Progenitor cell of endocrine pancreas (in vitro differentiated cells): Measurements from ENCODE around the gene GARIN5A. TPM values are rescaled to one million over a fixed set of nuclear protein-coding genes. Genes with fewer than 3 reads are reported as not detected.

Experiments used
- DNase-seq: peaks from one replicate; pipeline ENCODE4 v3.0.0; 2021; ENCODE audit warnings: low spot score; ENCODE audit not compliant: unreplicated experiment
- H3K27ac Mint-ChIP-seq: 2 replicates; pipeline ENCODE4 v1.8.0; 2021; ENCODE audit warnings: mild to moderate bottlenecking, moderate library complexity, mixed read lengths
- H3K27me3 Mint-ChIP-seq: 2 replicates; pipeline ENCODE4 v1.8.0; 2021; ENCODE audit warnings: mixed read lengths
- H3K36me3 Mint-ChIP-seq: 2 replicates; pipeline ENCODE4 v1.8.0; 2022; ENCODE audit warnings: mixed read lengths; ENCODE audit not compliant: insufficient read depth
- H3K4me1 Mint-ChIP-seq: 2 replicates; pipeline ENCODE4 v1.8.0; 2021; ENCODE audit warnings: low read depth, mixed read lengths
- H3K4me3 Mint-ChIP-seq: 2 replicates; pipeline ENCODE4 v1.8.0; 2021; ENCODE audit warnings: low read depth, mild to moderate bottlenecking, moderate library complexity, mixed read lengths
- H3K9me3 Mint-ChIP-seq: 2 replicates; pipeline ENCODE4 v1.8.0; 2021; ENCODE audit warnings: low read depth, mixed read lengths
- CTCF ChIP-seq: fragments of 200-600 bp; sonication (generic); IDR thresholded peaks from one replicate; pipeline ENCODE4 v1.5.0; 2021; ENCODE audit warnings: antibody characterized with exemption, mild to moderate bottlenecking; ENCODE audit not compliant: unreplicated experiment
- total RNA-seq: library from RNA; stranded (reverse); gene quantifications from 2 replicates; pipeline ENCODE4 v1.2.1, GENCODE V29; 2021

The GARIN5A gene
- total RNA-seq, 1 donor from 2014 or later = 11.6 TPM

- peak overlapping the region; percentile 35 for H3K4me3 Mint-ChIP-seq
- no peaks in the 10 kb centered on the region for H3K36me3 Mint-ChIP-seq
- H3K4me1 Mint-ChIP-seq = peaks cover 9% of the 10 kb centered on the region
- no peak overlapping the region for H3K27ac Mint-ChIP-seq
- DNase-seq = no peak
- H3K9me3 Mint-ChIP-seq = no peaks in the 10 kb centered on the region
- TF ChIP-seq CTCF = no peak
- H3K27me3 Mint-ChIP-seq = peaks cover 26% of the 10 kb centered on the region
These were observed 57.5 kb downstream of the GARIN5A start for GRCh38 chr19:50419022-50419579.

- Mint-ChIP-seq H3K27ac (no peak within 1 kb of the TSS), H3K4me1 (peaks cover 9% of the 10 kb centered on the region), H3K27me3 (peaks cover 26% of the 10 kb centered on the region), H3K4me3 (peak within 1 kb of the TSS; percentile 35), H3K9me3 (no peaks in the 10 kb centered on the region), H3K36me3 (no peaks in the 10 kb centered on the region)
- TF ChIP-seq CTCF = no peak
- no peak for DNase-seq
These were observed 58.2 kb downstream of the GARIN5A start, which contains the start of gene SPIB for GRCh38 chr19:50418176-50419021. TSS of gene SPIB (plus strand) at chr19:50418938. CDS start at chr19:50418963, 25 bp downstream.

- peaks cover 26% of the 10 kb centered on the region for H3K27me3 Mint-ChIP-seq
- peaks cover 9% of the 10 kb centered on the region for H3K4me1 Mint-ChIP-seq
- no peaks in the 10 kb centered on the region for H3K9me3 Mint-ChIP-seq
- no peak for DNase-seq
- no peaks in the 10 kb centered on the region for H3K36me3 Mint-ChIP-seq
- no peak overlapping the region for H3K27ac Mint-ChIP-seq
- H3K4me3 Mint-ChIP-seq = no peak overlapping the region
- no peak for TF ChIP-seq CTCF
These were observed 59.3 kb downstream of the GARIN5A start for GRCh38 chr19:50417111-50418081.

Other genes starting within 250 kb of the GARIN5A start
- gene KCNC3, start 147.5 kb downstream of the GARIN5A start, total RNA-seq = 19.8 and 23.6 TPM in 2 replicates
- 2.3 and 2.7 TPM in 2 replicates for gene NAPSA, start 111.2 kb downstream of the GARIN5A start, total RNA-seq
- 28.3 and 29.1 TPM in 2 replicates for gene NR1H2, start 100.4 kb downstream of the GARIN5A start, total RNA-seq
- gene POLD1, start 92.5 kb downstream of the GARIN5A start, total RNA-seq = 91.4 and 99.5 TPM in 2 replicates
- gene SPIB, start 57.9 kb downstream of the GARIN5A start, total RNA-seq = 1.7 and 2.5 TPM in 2 replicates
- 1.6 and 2.1 TPM in 2 replicates for gene MYBPC2, start 44.0 kb downstream of the GARIN5A start, total RNA-seq
- gene EMC10, start 341 bp downstream of the GARIN5A start, total RNA-seq = 177 and 181 TPM in 2 replicates
- gene JOSD2, start 34.3 kb upstream of the GARIN5A start, total RNA-seq = 12.1 and 13.1 TPM in 2 replicates
- not detected in 2 replicates for gene ASPDH, start 37.1 kb upstream of the GARIN5A start, total RNA-seq
- 1.0 and 1.2 TPM in 2 replicates for gene LRRC4B, start 91.6 kb upstream of the GARIN5A start, total RNA-seq
- gene SYT3, start 163.0 kb upstream of the GARIN5A start, total RNA-seq = 0.91 and 1.8 TPM in 2 replicates
- gene C19orf81, start 172.6 kb upstream of the GARIN5A start, total RNA-seq = 5.6 and 8.6 TPM in 2 replicates
- gene SHANK1, start 243.0 kb upstream of the GARIN5A start, total RNA-seq = 0.20 and 0.36 TPM in 2 replicates
- gene CLEC11A, start 246.5 kb upstream of the GARIN5A start, total RNA-seq = 4.7 and 5.4 TPM in 2 replicates